Activated CD8-positive, alpha-beta memory T cell treated with anti-CD3 and anti-CD28 coated beads for 4 hours (primary cell): ENCODE data around the gene MSANTD2.
"Not testable (repeated sequence)": the region's sequence is repeated elsewhere in the genome, so short reads cannot be mapped to it uniquely, and the experiment has no call there.

Experiments used
- DNase-seq, 2 donors: peaks; one replicate each; pipeline ENCODE4 v3.0.0-alpha.2; 2020; ENCODE audit warnings: low read depth in 2 of 2

The MSANTD2 gene

DNA sequence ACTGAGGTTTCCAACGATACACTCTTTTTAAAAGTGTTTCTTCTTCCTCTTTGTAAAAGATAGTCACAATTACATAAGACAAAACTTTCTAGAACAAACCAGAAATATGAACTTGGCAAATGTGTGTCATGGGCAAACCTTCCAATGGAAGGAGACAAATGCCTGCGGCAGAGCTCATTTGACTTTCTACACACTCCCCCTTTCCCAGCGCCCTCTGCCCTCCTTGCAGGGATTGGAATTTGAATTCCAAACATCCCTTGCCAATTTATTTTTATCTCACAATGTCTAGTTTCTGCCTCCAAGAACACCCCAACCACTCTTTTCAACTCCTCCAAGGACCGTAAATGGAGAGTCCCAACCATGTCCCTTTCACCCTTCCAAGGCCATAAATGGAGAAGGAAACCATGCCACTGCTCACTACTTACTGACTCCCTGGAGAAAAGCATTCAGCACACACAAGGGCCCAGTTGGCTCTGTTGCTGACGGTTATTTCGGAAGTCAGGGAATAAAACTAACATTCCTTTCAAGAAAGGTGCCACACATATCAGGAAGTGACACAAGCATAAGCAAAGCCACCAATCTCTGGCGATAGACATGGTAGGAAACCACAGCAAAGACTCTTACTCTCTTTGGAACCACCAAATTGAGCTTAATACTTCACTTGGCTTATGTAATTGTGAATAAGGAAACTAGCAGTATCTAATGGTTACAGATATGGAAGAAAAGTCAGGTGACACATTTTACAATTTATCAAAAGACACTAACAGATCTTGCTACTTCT, 23.2 kb downstream of the MSANTD2 start:
- no peak for DNase-seq

DNA sequence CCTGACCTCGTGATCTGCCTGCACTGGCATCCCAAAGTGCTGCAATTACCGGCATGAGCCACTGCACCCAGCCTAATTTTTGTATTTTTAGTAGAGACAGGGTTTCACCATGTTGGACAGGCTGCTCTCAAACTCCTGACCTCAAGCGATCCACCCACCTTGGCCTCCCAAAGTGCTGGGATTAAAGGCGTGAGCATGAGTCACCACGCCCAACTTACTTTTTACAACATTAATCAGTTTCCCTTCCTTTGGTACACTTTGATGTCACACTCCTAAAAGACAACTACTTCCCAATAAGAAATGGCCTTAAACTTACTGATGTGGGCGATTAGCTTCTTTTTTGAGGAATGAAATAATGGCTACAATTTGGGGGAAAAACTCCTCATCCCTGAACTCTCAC, 29.2 kb downstream of the MSANTD2 start:
- DNase-seq = not testable (repeated sequence)

GRCh38 chr11:124769806-124770774, 30.1 kb downstream of the MSANTD2 start:
- DNase-seq = no peak

GRCh38 chr11:124768914-124769313, 31.3 kb downstream of the MSANTD2 start:
- DNase-seq = no peak

DNA sequence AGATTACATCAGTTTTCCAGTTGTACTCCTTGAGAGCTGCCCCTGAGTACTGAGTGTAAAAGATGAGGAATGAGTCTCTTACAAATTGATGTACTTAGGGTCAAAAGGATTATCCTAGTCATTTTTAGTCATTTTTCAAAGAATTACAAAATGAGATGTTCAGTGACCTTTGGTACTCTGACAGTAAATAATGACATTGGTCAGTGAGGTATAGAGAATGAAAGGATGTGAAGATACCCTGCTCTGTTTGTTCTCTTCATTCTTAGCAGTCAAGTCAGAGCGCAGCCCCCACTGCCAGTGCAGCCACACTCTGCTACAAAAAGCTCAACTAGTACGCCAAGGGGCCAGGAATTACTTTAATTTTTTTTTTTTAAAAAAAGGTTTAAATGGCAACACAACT, 34.0 kb downstream of the MSANTD2 start:
- no peak for DNase-seq

DNA sequence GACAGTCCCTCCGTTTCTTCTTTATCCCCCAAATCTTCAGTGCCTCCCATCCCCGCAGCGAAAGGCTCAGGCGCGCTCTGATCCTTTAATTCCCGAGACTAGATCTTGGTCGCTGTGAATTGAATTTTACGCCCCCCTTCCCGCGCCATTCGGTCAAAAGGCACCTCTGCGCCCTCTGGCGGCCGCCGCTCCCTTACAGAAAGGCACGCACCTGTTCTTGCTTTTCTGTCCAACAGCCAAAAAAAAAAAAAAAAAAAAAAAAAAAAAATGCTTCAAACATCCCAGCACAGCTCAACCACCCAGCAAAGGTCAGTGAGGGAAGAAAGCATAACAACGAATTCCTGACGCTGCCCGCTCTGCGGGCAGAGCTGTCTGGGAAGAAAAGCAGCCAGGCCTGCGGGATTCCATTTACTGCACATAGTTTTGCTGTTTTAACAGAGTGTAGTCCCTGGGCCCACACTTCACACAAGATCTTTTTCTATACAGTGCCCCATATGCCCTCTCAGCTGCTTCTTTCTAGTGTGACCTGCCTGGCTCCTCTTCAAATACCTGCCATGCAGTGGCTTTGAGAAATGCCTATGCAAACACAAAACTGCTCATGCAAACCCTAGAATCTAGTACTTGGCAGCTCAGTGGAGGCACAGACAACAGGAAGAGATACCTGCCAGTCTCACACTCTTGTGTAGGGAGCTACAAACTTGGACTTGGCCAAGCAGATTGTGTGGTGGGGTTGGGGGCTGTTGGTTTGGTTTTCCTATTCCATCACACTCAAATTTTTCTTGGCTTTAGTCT, 36.9 kb downstream of the MSANTD2 start:
- DNase-seq = peak; percentile 71 to 73

DNA sequence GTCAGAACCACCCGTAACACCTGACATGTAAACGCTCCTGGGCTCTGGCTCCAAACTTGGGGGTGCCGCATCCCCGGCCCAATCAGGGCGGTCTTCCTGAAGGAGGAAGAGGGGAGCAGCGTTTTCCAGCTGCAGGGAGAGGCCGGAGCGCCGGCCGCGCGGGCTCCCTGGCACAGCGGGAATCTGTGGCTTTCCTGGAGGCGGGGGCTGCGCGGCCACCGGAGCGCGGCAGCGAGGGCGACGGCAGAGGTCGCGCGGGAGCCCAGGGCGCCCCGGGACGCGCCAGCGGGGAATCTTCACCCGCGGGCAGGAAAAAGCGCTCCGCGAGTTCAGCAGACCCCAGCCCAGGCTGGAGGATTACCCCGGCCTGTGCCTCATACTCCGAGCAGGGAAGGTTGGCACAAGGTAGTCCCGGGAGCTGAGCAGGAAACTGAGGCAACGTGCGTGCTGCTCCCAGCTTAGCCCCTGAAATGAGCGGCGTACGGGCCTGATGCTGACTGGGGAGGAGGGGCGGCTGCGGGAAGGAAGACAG, 37.5 kb downstream of the MSANTD2 start:
- DNase-seq = no peak

GRCh38 chr11:124762105-124762623, 38.0 kb downstream of the MSANTD2 start, which contains the start of gene ESAM:
TSS of gene ESAM (minus strand) at chr11:124762290. CDS start at chr11:124762154, 136 bp downstream.
- DNase-seq = peak; percentile 28 to 46

DNA sequence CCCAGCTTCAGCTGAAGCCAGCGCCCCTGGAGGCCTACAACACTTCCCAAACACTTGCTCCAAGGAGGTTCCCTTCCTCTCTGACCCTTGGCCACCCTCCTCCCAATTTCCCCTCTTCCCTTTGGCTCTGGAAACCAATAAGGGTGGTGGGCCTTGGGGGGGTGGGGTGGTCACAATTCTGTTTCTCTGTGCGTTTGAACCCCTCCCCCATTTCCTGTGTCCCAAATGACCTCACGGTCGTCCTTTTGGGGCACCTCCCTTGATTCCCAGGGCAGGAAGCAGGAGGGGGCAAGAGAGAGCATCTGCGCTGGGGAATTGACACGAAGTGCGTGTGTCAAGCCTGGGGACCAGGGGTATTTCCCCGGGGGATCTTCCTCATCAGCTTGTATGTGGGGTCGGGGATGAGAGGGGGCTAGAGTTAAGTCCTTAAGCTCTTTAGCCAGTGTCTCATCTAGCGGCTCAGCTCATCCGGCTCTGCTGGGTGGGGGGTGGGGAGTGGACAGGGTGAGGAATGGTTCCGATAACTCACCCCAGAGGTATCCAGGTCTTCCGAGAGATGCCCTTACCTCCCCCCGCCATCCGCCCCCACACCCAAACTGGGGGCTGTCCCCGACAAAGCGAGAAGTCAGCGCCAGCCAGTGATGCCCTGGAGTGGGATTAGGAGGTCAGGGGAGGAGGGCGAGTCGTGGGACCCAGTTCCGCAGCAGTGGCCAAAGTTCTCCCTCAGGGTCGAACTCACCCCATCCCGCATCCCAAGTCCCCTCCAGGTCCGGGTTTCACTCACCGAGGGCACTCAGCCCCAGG, 38.7 kb downstream of the MSANTD2 start:
- DNase-seq = no peak

GRCh38 chr11:124760806-124761205, 39.4 kb downstream of the MSANTD2 start:
- no peak for DNase-seq

DNA sequence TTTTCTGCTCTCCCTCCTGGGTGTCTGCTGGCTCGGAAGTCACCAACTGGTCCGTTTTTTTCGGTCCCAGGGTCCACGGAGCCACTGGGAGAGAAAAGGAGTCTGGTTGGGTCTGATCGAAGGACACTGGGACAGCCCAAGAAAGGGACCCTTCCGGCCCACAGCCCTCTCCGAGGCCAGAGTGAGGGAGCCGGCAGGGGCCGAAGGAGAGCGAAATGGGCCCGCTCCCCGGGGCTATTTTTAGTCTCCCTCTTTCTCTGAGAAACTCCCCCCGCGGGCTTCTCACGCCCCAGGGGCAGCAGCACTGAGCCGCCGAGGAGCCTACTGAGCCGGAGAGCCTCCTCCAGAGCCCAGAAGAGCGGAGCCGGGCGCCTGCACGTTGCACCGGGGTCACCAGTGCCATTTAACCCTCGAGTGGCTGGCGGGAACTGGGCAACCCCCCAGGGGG, 40.0 kb downstream of the MSANTD2 start:
- DNase-seq = no peak

DNA sequence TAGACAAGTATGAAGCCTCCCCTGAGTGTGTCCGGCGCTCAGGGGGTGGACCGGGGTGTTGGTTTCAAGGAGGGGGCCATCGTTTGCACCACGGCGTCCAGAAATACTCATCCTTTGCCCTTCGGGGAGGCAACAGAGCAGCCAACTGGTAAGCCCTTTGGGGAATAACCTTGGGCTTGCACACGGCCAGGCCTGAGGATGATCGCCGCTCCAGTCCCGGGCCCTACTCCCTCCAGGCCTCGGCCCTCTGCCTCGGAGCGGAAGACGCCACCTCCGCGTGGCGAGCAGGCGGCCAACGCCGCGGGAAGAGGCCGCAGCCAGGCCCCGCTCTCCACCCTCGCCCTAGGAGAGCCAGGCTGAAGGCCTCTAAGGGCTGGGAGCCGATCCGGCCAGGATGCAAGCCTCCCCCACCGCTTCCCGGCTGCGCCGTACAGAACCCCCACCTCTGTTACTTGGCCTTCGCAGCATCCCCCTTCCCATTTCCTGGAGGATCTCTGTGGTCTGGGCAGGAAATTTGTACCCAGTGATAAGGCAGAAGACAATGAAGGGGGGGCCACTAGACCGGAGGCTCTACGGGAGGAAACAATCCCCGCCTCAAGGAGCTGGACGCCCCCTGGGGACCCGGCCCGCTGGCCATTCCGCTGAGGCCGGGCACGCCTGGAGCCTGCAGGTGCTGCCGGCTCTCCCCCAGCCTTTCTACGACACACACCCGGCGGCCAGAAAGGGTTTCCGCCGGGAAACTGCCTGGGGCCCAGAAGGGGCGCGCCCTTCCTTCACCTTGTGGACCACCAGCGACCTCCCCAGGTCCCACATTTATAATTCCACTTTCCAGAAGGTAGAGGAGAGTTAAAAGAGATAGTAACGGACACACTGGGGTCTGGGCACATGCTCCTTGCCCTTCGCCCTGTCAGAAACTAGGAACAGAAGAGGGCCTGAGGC, 40.7 kb downstream of the MSANTD2 start:
- no peak for DNase-seq

GRCh38 chr11:124758355-124759265, 41.6 kb downstream of the MSANTD2 start:
- peak in 1 of 2 donors; percentile 19 for DNase-seq

- DNase-seq = no peak
Measured at GRCh38 chr11:124757320-124757719, 42.9 kb downstream of the MSANTD2 start.

DNA sequence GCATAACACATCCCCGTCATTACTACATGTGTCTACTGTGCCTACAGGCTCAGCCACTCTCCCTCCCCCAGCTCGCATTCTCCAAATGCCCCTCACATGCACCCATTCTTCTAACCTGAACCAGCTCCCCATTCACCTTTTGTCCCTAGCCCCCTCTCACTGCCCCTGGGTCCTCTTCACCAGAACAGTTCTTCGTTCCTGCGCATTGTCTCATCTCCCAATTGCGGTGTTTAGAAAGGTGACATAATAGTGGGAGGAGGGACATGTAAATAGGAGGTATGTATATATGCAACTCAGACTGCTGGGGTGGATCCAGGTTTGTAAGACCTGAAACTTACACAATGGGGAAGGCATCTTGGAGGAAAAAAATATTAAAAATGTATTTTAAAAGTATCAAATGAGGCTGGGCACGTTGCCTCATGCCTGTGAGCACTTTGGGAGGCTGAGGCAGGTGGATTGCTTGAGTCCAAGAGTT, 43.4 kb downstream of the MSANTD2 start:
- DNase-seq = no peak

DNA sequence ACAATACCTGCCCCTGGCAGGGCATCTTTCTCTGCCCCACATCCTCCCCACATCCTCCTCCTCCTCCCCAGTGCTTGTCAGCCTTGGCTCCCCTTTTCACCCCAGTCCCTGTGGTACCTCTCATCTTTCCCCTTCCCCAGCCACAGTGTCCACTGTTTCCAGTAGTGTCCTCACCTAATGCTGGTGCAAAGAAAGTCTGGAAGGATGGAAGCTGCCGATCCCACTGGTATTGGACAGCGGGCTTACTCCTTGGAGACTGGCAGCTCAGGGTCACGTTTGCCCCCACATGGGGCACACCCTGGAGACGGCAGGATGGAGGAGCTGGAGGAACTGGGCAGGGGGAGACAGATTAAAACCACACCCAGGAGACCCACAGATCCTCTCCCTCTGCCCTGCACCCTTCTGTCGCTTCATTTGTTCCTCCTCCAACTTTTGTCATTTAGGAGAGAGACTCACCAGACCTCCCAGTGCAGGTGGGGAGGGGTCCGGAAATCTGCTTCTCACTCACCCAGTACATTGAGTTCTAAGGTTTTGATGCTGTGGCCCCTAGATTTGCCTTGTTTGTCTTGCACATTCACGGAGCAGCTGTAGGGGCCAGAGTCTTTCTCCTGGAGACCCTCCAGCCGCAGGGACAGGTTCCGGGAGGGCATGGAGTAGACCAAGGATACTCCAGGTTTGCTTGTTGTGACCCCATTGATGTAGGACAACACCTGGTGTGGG, 44.0 kb downstream of the MSANTD2 start:
- DNase-seq = no peak

GRCh38 chr11:124754710-124755109, 45.5 kb downstream of the MSANTD2 start:
- no peak for DNase-seq
